Thoracic aorta (tissue), 2 donors: ENCODE data around the gene IGF1. TPM values are rescaled to one million over a fixed set of nuclear protein-coding genes. Genes with fewer than 3 reads are reported as not detected.

ENCODE experiments used
- ATAC-seq: fragments of 150-250 bp; one replicate; pipeline ENCODE4 v1.8.0; 2017; ENCODE audit warnings: low read depth; ENCODE audit not compliant: insufficient number of reproducible peaks, low FRiP score
- DNase-seq: peaks from one replicate; pipeline ENCODE4 v3.0.0-alpha.2; 2020; ENCODE audit warnings: low spot score
- H3K27ac ChIP-seq, 2 donors: fragments of 200-600 bp; sonication (generic); 1 replicate in 1 of 2; 2 replicates in 1 of 2; pipeline ENCODE4 v1.5.1; 2016; ENCODE audit warnings: mild to moderate bottlenecking in 2 of 2, moderate library complexity in 2 of 2
- H3K27me3 ChIP-seq: fragments of 200-600 bp; sonication (generic); replicated peaks from 2 replicates; pipeline ENCODE4 v1.6.0; 2016; ENCODE audit warnings: mild to moderate bottlenecking; ENCODE audit not compliant: insufficient read depth
- H3K36me3 ChIP-seq: fragments of 200-600 bp; sonication (generic); one replicate; pipeline ENCODE4 v1.5.1; 2016
- H3K4me1 ChIP-seq, 2 donors: fragments of 200-600 bp; sonication (generic); 1 replicate in 1 of 2; 2 replicates in 1 of 2; pipeline versions ENCODE4 v1.5.1 to v1.6.0; 2016; ENCODE audit warnings: low read depth in 2 of 2, mild to moderate bottlenecking in 1 of 2; ENCODE audit not compliant: control insufficient read depth in 1 of 2
- H3K4me3 ChIP-seq: fragments of 200-600 bp; sonication (generic); 2 replicates; pipeline ENCODE4 v1.5.1; 2016; ENCODE audit warnings: mild to moderate bottlenecking
- H3K9me3 ChIP-seq: fragments of 200-600 bp; sonication (generic); 2 replicates; pipeline ENCODE4 v1.5.1; 2016
- CTCF ChIP-seq: fragments of 200-600 bp; sonication (generic); IDR thresholded peaks from one replicate; pipeline ENCODE4 v1.5.1; 2019; ENCODE audit warnings: antibody characterized with exemption
- total RNA-seq, 2 donors: library from RNA; depleted of rRNA; stranded (reverse); fragments of >200 nt; gene quantifications; one replicate each; pipeline versions ENCODE4 v1.1.0 to v1.2.3, GENCODE V29; 2016

Gene IGF1
- total RNA-seq, 2 donors from 2014 or later: 37.9 to 44.0 TPM

GRCh38 chr12:102512523-102512922 is 32.2 kb upstream of the IGF1 start:
- Histone ChIP-seq H3K4me1 (no peaks in the 10 kb centered on the region), H3K36me3 (no peaks in the 10 kb centered on the region), H3K27me3 (no peaks in the 10 kb centered on the region), H3K27ac (no peak overlapping the region), H3K9me3 (no peaks in the 10 kb centered on the region), H3K4me3 (no peak overlapping the region)
- DNase-seq (no peak), ATAC-seq (no peak)
- TF ChIP-seq CTCF: no peak

- H3K36me3 ChIP-seq: no peaks in the 10 kb centered on the region
- DNase-seq (no peak), ATAC-seq (no peak)
- no peaks in the 10 kb centered on the region for H3K4me1 ChIP-seq
- H3K4me3 ChIP-seq: no peak overlapping the region
- no peaks in the 10 kb centered on the region for H3K9me3 ChIP-seq
- H3K27me3 ChIP-seq: no peaks in the 10 kb centered on the region
- H3K27ac ChIP-seq: no peak overlapping the region
- TF ChIP-seq CTCF: no peak
Measured at GRCh38 chr12:102511575-102511974, 31.2 kb upstream of the IGF1 start.

GRCh38 chr12:102510463-102510862 is 30.1 kb upstream of the IGF1 start:
- Histone ChIP-seq H3K9me3 (no peaks in the 10 kb centered on the region), H3K4me1 (no peaks in the 10 kb centered on the region), H3K27ac (no peak overlapping the region), H3K27me3 (no peaks in the 10 kb centered on the region), H3K4me3 (no peak overlapping the region), H3K36me3 (no peaks in the 10 kb centered on the region)
- DNase-seq (no peak), ATAC-seq (no peak)
- no peak for TF ChIP-seq CTCF

- no peak overlapping the region for H3K27ac ChIP-seq
- no peak for TF ChIP-seq CTCF
- no peaks in the 10 kb centered on the region for H3K4me1 ChIP-seq
- H3K27me3 ChIP-seq: no peaks in the 10 kb centered on the region
- ATAC-seq (no peak), DNase-seq (no peak)
- no peaks in the 10 kb centered on the region for H3K9me3 ChIP-seq
- no peaks in the 10 kb centered on the region for H3K36me3 ChIP-seq
- no peak overlapping the region for H3K4me3 ChIP-seq
Measured at GRCh38 chr12:102510031-102510430, 29.7 kb upstream of the IGF1 start.

GRCh38 chr12:102509123-102509626 is 28.8 kb upstream of the IGF1 start:
- H3K9me3 ChIP-seq: no peaks in the 10 kb centered on the region
- no peak overlapping the region for H3K4me3 ChIP-seq
- no peaks in the 10 kb centered on the region for H3K27me3 ChIP-seq
- H3K4me1 ChIP-seq: no peaks in the 10 kb centered on the region
- H3K27ac ChIP-seq: no peak overlapping the region
- no peak for TF ChIP-seq CTCF
- no peak for DNase-seq
- no peaks in the 10 kb centered on the region for H3K36me3 ChIP-seq
- ATAC-seq: no peak
